Right atrium auricular region (tissue), 2 donors: ENCODE results near the gene ALS2. TPM values are rescaled to one million over a fixed set of nuclear protein-coding genes. Genes with fewer than 3 reads are reported as not detected.

Experiments used
- DNase-seq: peaks from one replicate; pipeline ENCODE4 v3.0.0-alpha.2; 2019; ENCODE audit warnings: low spot score
- H3K27ac ChIP-seq, 2 donors: fragments of 200-600 bp; sonication (generic); 1 replicate in 1 of 2; 2 replicates in 1 of 2; pipeline ENCODE4 v1.5.1; 2016 to 2019
- H3K27me3 ChIP-seq, 2 donors: fragments of 200-600 bp; sonication (generic); one replicate each; pipeline versions ENCODE4 v1.5.1 to v1.6.0; 2017 to 2019
- H3K36me3 ChIP-seq: fragments of 200-600 bp; sonication (generic); one replicate; pipeline ENCODE4 v1.5.1; 2016
- H3K4me1 ChIP-seq, 2 donors: fragments of 200-600 bp; sonication (generic); one replicate each; pipeline versions ENCODE4 v1.5.1 to v1.6.0; 2017 to 2019
- H3K4me3 ChIP-seq, 2 donors: fragments of 200-600 bp; sonication (generic); 1 replicate in 1 of 2; 2 replicates in 1 of 2; pipeline ENCODE4 v1.5.1; 2017 to 2019; ENCODE audit warnings: mild to moderate bottlenecking in 1 of 2, moderate library complexity in 1 of 2
- H3K9me3 ChIP-seq, 2 donors: fragments of 200-600 bp; sonication (generic); one replicate each; pipeline ENCODE4 v1.5.1; 2019
- total RNA-seq, 2 donors: library from RNA; depleted of rRNA; stranded (reverse); fragments of >200 nt; gene quantifications; one replicate each; pipeline ENCODE4 v1.1.0, GENCODE V29; 2016
- TF ChIP-seq, protein P1 (sequence below), 2 donors: fragments of 200-600 bp; sonication (generic); IDR thresholded peaks; one replicate each; pipeline ENCODE4 v1.5.1; 2019; ENCODE audit warnings: antibody characterized with exemption in 2 of 2

Gene ALS2
- total RNA-seq, 2 donors from 2014 or later, result 31.0 to 31.8 TPM

- no peaks in the 10 kb centered on the region for H3K36me3 ChIP-seq
- TF ChIP-seq, protein P1, sequence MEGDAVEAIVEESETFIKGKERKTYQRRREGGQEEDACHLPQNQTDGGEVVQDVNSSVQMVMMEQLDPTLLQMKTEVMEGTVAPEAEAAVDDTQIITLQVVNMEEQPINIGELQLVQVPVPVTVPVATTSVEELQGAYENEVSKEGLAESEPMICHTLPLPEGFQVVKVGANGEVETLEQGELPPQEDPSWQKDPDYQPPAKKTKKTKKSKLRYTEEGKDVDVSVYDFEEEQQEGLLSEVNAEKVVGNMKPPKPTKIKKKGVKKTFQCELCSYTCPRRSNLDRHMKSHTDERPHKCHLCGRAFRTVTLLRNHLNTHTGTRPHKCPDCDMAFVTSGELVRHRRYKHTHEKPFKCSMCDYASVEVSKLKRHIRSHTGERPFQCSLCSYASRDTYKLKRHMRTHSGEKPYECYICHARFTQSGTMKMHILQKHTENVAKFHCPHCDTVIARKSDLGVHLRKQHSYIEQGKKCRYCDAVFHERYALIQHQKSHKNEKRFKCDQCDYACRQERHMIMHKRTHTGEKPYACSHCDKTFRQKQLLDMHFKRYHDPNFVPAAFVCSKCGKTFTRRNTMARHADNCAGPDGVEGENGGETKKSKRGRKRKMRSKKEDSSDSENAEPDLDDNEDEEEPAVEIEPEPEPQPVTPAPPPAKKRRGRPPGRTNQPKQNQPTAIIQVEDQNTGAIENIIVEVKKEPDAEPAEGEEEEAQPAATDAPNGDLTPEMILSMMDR (IDR thresholded peaks at IDR 0.05), result no peak
- no peaks in the 10 kb centered on the region for H3K9me3 ChIP-seq
- H3K4me3 ChIP-seq, result no peak overlapping the region
- DNase-seq, result no peak
- H3K4me1 ChIP-seq, result no peaks in the 10 kb centered on the region
- no peaks in the 10 kb centered on the region for H3K27me3 ChIP-seq
- H3K27ac ChIP-seq, result no peak overlapping the region
These were observed 7.6 kb upstream of the ALS2 start for GRCh38 chr2:201788371-201788770.

DNA sequence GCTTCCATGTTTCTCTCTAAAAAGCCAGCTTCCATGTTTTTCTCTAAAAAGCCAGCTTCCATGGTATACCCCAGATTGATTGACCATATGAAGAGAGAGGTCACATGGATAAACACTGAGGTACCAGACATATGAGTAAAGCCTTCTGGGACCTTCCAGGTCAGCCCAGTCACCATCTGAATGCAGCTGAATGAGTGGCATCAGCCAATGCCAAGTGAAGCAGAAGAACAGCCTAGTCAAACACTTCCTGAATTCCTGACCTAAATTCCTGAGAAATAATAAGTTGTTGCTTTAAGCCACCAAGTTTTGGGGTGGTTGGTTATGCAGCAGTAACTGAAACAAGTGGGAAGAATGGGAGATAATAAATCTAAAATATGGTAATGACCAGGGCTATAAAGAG lies 5.7 kb upstream of the ALS2 start:
- TF ChIP-seq, protein P1 (IDR thresholded peaks at IDR 0.05), result no peak
- H3K9me3 ChIP-seq, result no peaks in the 10 kb centered on the region
- no peak overlapping the region for H3K4me3 ChIP-seq
- no peaks in the 10 kb centered on the region for H3K36me3 ChIP-seq
- no peaks in the 10 kb centered on the region for H3K4me1 ChIP-seq
- no peak for DNase-seq
- H3K27ac ChIP-seq, result no peak overlapping the region
- no peaks in the 10 kb centered on the region for H3K27me3 ChIP-seq

DNA sequence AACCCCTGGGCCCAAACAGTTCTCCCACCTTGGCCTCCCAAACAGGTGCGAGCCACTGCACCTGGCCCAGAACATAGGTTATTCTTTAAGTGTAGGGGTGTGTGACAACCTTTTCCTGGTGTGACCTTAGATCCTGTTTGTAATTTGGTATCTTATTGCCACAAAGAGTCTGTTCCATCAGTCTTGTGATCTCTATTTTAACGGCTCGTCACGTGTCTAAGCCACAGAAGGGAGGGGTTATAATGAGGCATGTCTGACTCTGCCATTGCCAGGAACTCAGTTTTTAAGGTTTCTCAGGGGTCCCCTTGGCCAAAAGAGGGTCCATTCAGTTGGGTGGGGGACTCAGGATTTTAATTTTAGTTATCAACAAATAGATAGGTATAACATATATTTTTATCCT lies 4.4 kb upstream of the ALS2 start:
- Histone ChIP-seq H3K4me3 (no peak overlapping the region), H3K27ac (no peak overlapping the region), H3K27me3 (no peaks in the 10 kb centered on the region), H3K36me3 (no peaks in the 10 kb centered on the region), H3K9me3 (no peaks in the 10 kb centered on the region), H3K4me1 (peaks cover 0 to 2% of the 10 kb centered on the region in 2 donors)
- DNase-seq, result no peak
- TF ChIP-seq, protein P1 (IDR thresholded peaks at IDR 0.05), result no peak

- Histone ChIP-seq H3K9me3 (no peaks in the 10 kb centered on the region), H3K4me1 (peaks cover 0 to 7% of the 10 kb centered on the region in 2 donors), H3K4me3 (no peak overlapping the region), H3K27me3 (no peaks in the 10 kb centered on the region), H3K27ac (no peak overlapping the region), H3K36me3 (no peaks in the 10 kb centered on the region)
- DNase-seq, result no peak
- TF ChIP-seq, protein P1 (IDR thresholded peaks at IDR 0.05), result no peak
These were observed 3.8 kb upstream of the ALS2 start for GRCh38 chr2:201784563-201784962.

- no peaks in the 10 kb centered on the region for H3K27me3 ChIP-seq
- H3K4me1 ChIP-seq, result peaks cover 0 to 19% of the 10 kb centered on the region in 2 donors
- H3K36me3 ChIP-seq, result no peaks in the 10 kb centered on the region
- TF ChIP-seq, protein P1 (IDR thresholded peaks at IDR 0.05), result no peak
- DNase-seq, result no peak
- H3K27ac ChIP-seq, result peak overlapping the region; percentile 94 to 96
- peak overlapping the region; percentile 89 to 100 for H3K4me3 ChIP-seq
- no peaks in the 10 kb centered on the region for H3K9me3 ChIP-seq
These were observed 871 bp upstream of the ALS2 start for GRCh38 chr2:201781557-201782051.
